Panc1 (cell line): ENCODE measurements around the gene TMEM209. TPM values are rescaled to one million over a fixed set of nuclear protein-coding genes. Genes with fewer than 3 reads are reported as not detected.

Experiments
- ATAC-seq: fragments of 200-7000 bp; cut with Tn5 transposase; 2 replicates; pipeline ENCODE4 v1.9.1; 2020; ENCODE audit warnings: mild to moderate bottlenecking, moderate library complexity
- BruUV-seq: library from RNA; stranded (reverse); fragments of 400-500 nt; replicated peaks from 2 replicates; lab custom pipeline; 2021; lab: Mats Ljungman, UMichigan
- CTCF ChIA-PET: fragments of 300-600 bp; sonication (Branson Sonifier 250); formaldehyde crosslinking; loops from one replicate; lab custom pipeline; 2022; ENCODE audit warnings: antibody characterized with exemption; lab: Charles Lee
- POLR2A ChIA-PET: fragments of 300-600 bp; sonication (Branson Sonifier 250); formaldehyde crosslinking; loops from one replicate; lab custom pipeline; 2022; ENCODE audit warnings: antibody characterized with exemption; lab: Charles Lee
- DNase-seq: peaks from one replicate; pipeline ENCODE4 v3.0.0-alpha.2; 2010; ENCODE audit warnings: low read depth, low spot score
- H3K27ac ChIP-seq: 2 replicates; pipeline ENCODE4 v1.5.1; 2011; ENCODE audit warnings: mild to moderate bottlenecking, low read length, inconsistent platforms
- H3K27me3 ChIP-seq: fragments of 200-500 bp; sonication (Bioruptor generic); 2 replicates; pipeline ENCODE4 v1.6.0; 2014; ENCODE audit warnings: low read length, inconsistent platforms; ENCODE audit not compliant: control insufficient read depth, insufficient read depth
- H3K36me3 ChIP-seq: fragments of 200-500 bp; sonication (Bioruptor generic); 2 replicates; pipeline ENCODE4 v1.5.1; 2014; ENCODE audit warnings: inconsistent platforms, mild to moderate bottlenecking, low read length, moderate library complexity; ENCODE audit not compliant: control insufficient read depth, insufficient read depth
- H3K4me1 ChIP-seq: 2 replicates; pipeline ENCODE4 v1.5.1; 2011; ENCODE audit warnings: inconsistent platforms, mild to moderate bottlenecking, low read length, moderate library complexity; ENCODE audit not compliant: control insufficient read depth, insufficient read depth
- H3K4me3 ChIP-seq, 2 experiments: 2 replicates each; pipeline ENCODE4 v1.5.1; 2011 to 2012; ENCODE audit warnings: low read depth in 2 of 2, low read length in 2 of 2, mild to moderate bottlenecking in 2 of 2, inconsistent platforms in 1 of 2, moderate library complexity in 1 of 2
- H3K9me3 ChIP-seq: fragments of 200-500 bp; sonication (Bioruptor generic); 2 replicates; pipeline ENCODE4 v1.5.1; 2014; ENCODE audit warnings: low read depth, mild to moderate bottlenecking, inconsistent platforms, low read length, moderate library complexity; ENCODE audit not compliant: control insufficient read depth, insufficient read depth
- POLR2AphosphoS5 ChIP-seq: IDR thresholded peaks from 2 replicates; pipeline ENCODE4 v1.6.1; 2012; ENCODE audit warnings: mild to moderate bottlenecking, low read depth, low read length, moderate library complexity
- REST ChIP-seq, 2 experiments: IDR thresholded peaks; 2 replicates each; pipeline ENCODE4 v1.6.1; 2011 to 2012; ENCODE audit warnings: low read depth in 2 of 2, control low read depth in 1 of 2, low read length in 1 of 2, mild to moderate bottlenecking in 1 of 2, moderate library complexity in 1 of 2; ENCODE audit not compliant: insufficient read depth in 1 of 2
- SIN3A ChIP-seq: IDR thresholded peaks from 2 replicates; pipeline ENCODE4 v1.6.1; 2012; ENCODE audit warnings: low read depth, mild to moderate bottlenecking, low read length, moderate library complexity, borderline replicate concordance; ENCODE audit not compliant: insufficient read depth
- TCF7L2 ChIP-seq: IDR thresholded peaks from 2 replicates; pipeline ENCODE4 v1.6.1; 2011; ENCODE audit warnings: mild to moderate bottlenecking, low read depth, low read length, inconsistent platforms
- in situ Hi-C: cut with HindIII; loops from 2 replicates; pipeline ENCODE4 v1.10.0; 2016; ENCODE audit warnings: low sequenced_read_pairs, low pct_unique_long_range_greater_than_20kb
- intact Hi-C: fragments of 100-400 bp; cut with micrococcal nuclease; formaldehyde crosslinking; loops from one replicate; pipeline ENCODE4 v1.10.0; 2022; ENCODE audit not compliant: unreplicated experiment
- total RNA-seq: library from RNA; stranded (reverse); gene quantifications from one replicate; pipeline ENCODE4 v1.2.1, GENCODE V29; 2021; ENCODE audit not compliant: unreplicated experiment
- TF ChIP-seq, protein P1 (sequence below): fragments of 450-650 bp; IDR thresholded peaks from 2 replicates; pipeline ENCODE4 v1.5.1; 2017; ENCODE audit warnings: mild to moderate bottlenecking

TMEM209 gene
- total RNA-seq, 1 experiment from 2014 or later = 32.3 TPM

- Histone ChIP-seq H3K4me3 (no peak overlapping the region), H3K27me3 (no peaks in the 10 kb centered on the region), H3K9me3 (no peaks in the 10 kb centered on the region), H3K36me3 (peaks cover 4% of the 10 kb centered on the region; the same call in 1 of the 2 replicates), H3K4me1 (no peaks in the 10 kb centered on the region), H3K27ac (no peak overlapping the region)
- in situ Hi-C loops = no loop called here
- intact Hi-C loops = no loop called here
- TF ChIP-seq, protein P1, sequence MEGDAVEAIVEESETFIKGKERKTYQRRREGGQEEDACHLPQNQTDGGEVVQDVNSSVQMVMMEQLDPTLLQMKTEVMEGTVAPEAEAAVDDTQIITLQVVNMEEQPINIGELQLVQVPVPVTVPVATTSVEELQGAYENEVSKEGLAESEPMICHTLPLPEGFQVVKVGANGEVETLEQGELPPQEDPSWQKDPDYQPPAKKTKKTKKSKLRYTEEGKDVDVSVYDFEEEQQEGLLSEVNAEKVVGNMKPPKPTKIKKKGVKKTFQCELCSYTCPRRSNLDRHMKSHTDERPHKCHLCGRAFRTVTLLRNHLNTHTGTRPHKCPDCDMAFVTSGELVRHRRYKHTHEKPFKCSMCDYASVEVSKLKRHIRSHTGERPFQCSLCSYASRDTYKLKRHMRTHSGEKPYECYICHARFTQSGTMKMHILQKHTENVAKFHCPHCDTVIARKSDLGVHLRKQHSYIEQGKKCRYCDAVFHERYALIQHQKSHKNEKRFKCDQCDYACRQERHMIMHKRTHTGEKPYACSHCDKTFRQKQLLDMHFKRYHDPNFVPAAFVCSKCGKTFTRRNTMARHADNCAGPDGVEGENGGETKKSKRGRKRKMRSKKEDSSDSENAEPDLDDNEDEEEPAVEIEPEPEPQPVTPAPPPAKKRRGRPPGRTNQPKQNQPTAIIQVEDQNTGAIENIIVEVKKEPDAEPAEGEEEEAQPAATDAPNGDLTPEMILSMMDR = no peak
- no peak for TF ChIP-seq SIN3A
- TF ChIP-seq REST (IDR thresholded peaks at IDR 0.05; ENCODE audit: insufficient read depth in 1 of 2, low read depth in 2 of 2, low read length in 1 of 2) = no peak
- no peak for ATAC-seq
- DNase-seq = no peak
- BruUV-seq = no TSS peak
- CTCF ChIA-PET = no interaction called here
- POLR2A ChIA-PET = no interaction called here
Observed at GRCh38 chr7:130136579-130137167, 68.5 kb downstream of the TMEM209 start.

- ATAC-seq (no peak), DNase-seq (no peak)
- TF ChIP-seq SIN3A (no peak), REST (IDR thresholded peaks at IDR 0.05; ENCODE audit: insufficient read depth in 1 of 2, low read depth in 2 of 2, low read length in 1 of 2) (no peak), TCF7L2 (no peak), POLR2AphosphoS5 (no peak)
- TF ChIP-seq, protein P1 = no peak
- H3K4me3 ChIP-seq = no peak overlapping the region
- H3K27me3 ChIP-seq = no peaks in the 10 kb centered on the region
- in situ Hi-C loops (no loop called here), intact Hi-C loops (no loop called here)
- CTCF ChIA-PET = no interaction called here
- POLR2A ChIA-PET = interaction anchor here (0.7 kb wide), 1 partner anchor 13 kb away, joined by 4 read pairs; no protein-coding TSS in a partner anchor
- H3K4me1 ChIP-seq = no peaks in the 10 kb centered on the region
- no TSS peak for BruUV-seq
- peaks cover 9% of the 10 kb centered on the region; the same call in 1 of the 2 replicates for H3K36me3 ChIP-seq
- no peak overlapping the region for H3K27ac ChIP-seq
- no peaks in the 10 kb centered on the region for H3K9me3 ChIP-seq
Observed at GRCh38 chr7:130135208-130136205, 69.7 kb downstream of the TMEM209 start.
